Transverse colon (tissue), 4 donors: ENCODE results near the gene GAA.

ENCODE experiments used
- EP300 ChIP-seq: sonication (generic); formaldehyde crosslinking; IDR thresholded peaks from one replicate; pipeline ENCODE4 v1.6.1; 2017; ENCODE audit warnings: antibody characterized with exemption, low read depth
- POLR2A ChIP-seq: fragments of 450-650 bp; IDR thresholded peaks from one replicate; pipeline ENCODE4 v1.6.1; 2016; ENCODE audit warnings: antibody characterized with exemption, mild to moderate bottlenecking, moderate library complexity
- POLR2AphosphoS5 ChIP-seq, 3 donors: sonication (generic); formaldehyde crosslinking; IDR thresholded peaks; one replicate each; pipeline ENCODE4 v1.6.1; 2016; ENCODE audit warnings: antibody characterized with exemption in 3 of 3
- TF ChIP-seq, protein P1 (sequence below), 5 experiments: fragments of 200-600 bp in 3 of 5; fragments of 450-650 bp in 2 of 5; sonication (generic) in 3 of 5; IDR thresholded peaks; 1 replicate in 2 of 5; 2 replicates in 3 of 5; pipeline ENCODE4 v1.5.1; 2016 to 2017; ENCODE audit warnings: antibody characterized with exemption in 5 of 5, inconsistent platforms in 3 of 5, mild to moderate bottlenecking in 2 of 5, moderate library complexity in 1 of 5

DNA sequence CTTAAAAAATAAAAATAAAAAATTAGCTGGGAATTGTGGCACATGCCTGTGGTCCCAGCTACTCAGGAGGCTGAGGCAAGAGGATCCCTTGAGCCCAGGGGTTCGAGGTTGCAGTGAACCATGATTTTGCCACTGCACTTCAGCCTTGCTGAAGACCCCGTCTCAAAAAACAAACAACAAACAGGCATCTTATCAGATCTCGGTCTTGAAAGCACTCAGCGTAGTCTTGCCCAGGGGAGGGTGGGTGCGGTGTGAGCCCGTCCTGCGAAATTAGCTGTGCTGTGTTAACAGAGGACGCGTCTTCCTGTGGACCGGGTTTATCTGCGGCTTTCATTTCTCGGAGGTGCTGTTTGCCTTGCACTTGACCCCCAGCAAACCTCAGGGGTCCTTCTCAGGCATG, 5.4 kb downstream of the GAA start:
- TF ChIP-seq, protein P1, sequence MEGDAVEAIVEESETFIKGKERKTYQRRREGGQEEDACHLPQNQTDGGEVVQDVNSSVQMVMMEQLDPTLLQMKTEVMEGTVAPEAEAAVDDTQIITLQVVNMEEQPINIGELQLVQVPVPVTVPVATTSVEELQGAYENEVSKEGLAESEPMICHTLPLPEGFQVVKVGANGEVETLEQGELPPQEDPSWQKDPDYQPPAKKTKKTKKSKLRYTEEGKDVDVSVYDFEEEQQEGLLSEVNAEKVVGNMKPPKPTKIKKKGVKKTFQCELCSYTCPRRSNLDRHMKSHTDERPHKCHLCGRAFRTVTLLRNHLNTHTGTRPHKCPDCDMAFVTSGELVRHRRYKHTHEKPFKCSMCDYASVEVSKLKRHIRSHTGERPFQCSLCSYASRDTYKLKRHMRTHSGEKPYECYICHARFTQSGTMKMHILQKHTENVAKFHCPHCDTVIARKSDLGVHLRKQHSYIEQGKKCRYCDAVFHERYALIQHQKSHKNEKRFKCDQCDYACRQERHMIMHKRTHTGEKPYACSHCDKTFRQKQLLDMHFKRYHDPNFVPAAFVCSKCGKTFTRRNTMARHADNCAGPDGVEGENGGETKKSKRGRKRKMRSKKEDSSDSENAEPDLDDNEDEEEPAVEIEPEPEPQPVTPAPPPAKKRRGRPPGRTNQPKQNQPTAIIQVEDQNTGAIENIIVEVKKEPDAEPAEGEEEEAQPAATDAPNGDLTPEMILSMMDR (IDR thresholded peaks at IDR 0.05) = no peak
- TF ChIP-seq POLR2A (no peak), EP300 (no peak), POLR2AphosphoS5 (IDR thresholded peaks at IDR 0.05) (no peak)
